GM13976 (cell line): ENCODE results near the gene CCDC34.
"Not testable (repeated sequence)": the region's sequence is repeated elsewhere in the genome, so short reads cannot be mapped to it uniquely, and the experiment has no call there.

ENCODE experiments used
- DNase-seq: peaks from one replicate; pipeline ENCODE4 v3.0.0; 2012; ENCODE audit warnings: low spot score
- CTCF ChIP-seq: IDR thresholded peaks from 2 replicates; pipeline ENCODE4 v1.5.1; 2012; ENCODE audit warnings: borderline replicate concordance, mild to moderate bottlenecking; ENCODE audit not compliant: insufficient read depth; ENCODE audit errors: extremely low read depth, missing control alignments, control extremely low read depth
- in situ Hi-C: fragments of 300-500 bp; cut with MboI; formaldehyde crosslinking; loops from one replicate; pipeline ENCODE4 v1.12.0; 2022; ENCODE audit warnings: low sequenced_read_pairs, mixed read lengths, inconsistent platforms; ENCODE audit not compliant: unreplicated experiment

CCDC34 gene

DNA sequence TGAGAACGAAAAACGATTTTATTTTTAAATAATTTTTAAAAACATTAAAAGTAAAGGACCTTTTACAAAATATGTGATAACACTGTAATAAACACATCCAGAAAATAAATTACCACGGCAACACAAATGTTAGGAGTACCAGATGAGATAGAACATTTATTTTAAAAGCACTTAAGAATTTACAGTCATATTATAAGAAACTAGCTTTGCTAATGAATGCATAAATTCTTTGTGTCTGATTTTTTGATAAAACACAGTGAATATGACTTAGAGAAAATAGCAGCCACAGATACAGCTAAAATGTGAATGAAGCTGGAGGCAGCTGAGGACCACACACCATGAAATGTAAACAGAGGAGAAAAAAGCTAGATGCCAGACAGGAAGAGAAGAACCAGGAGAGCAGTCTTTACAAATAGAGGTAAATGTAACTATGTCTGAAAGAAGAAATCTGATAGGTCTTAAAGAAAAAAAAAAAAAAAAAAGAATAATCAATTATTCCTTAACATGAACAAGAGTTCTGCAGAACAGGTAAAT is 14.6 kb downstream of the CCDC34 start:
- in situ Hi-C loops, result no loop called here
- no peak for TF ChIP-seq CTCF
- no peak for DNase-seq

DNA sequence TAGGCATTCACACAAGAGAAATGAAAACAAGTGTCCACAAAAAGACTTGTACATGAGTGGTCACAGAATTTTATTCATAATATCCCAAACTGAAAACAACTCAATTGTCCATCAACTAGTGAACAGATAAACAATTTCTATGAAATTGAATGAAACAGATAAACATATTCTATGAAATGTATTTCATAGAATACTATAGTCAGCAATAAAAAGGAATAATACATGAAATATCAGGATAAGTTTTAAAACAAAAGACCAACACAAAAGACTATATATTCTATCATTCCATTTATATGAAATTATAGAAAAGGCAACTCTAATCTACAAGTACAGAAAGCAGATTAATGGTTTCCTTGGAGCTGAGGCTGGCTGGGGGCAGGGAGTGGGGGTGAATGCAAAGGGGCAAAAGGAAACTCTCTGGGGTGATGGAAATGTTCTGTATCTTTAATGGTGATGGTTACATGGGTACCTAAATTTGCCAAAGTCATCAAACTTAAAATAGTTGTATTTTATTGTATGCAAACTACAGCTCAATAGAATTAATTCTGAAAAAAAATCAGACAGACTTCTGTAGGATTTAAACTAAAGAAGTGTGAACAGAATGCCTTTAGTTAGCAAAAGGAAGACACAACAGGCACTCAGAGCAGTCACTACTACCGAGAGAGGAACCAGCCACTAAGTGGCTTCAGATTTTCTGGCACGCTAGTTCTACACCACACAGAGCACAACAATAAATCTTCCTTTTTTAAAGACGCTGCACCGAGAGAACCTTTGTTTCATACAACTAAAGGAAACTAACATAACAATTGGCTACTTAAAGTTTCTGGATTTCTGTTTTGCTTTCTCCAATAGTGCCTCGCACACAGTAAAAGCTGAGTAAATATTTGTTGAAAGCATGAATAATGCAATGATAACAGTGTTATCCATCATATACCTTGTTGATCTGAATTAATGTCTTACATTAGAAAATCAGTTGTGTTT is 15.4 kb downstream of the CCDC34 start:
- no peak for TF ChIP-seq CTCF
- DNase-seq, result no peak

GRCh38 chr11:27339941-27340340 is 23.1 kb downstream of the CCDC34 start:
- no peak for TF ChIP-seq CTCF
- no peak for DNase-seq
- in situ Hi-C loops, result no loop called here

More for the DNA sequence above, 15.4 kb downstream of the CCDC34 start:
- in situ Hi-C loops, result no loop called here

- in situ Hi-C loops, DNase-seq: not testable (repeated sequence)
Measured at GRCh38 chr11:27334764-27335163, 28.3 kb downstream of the CCDC34 start.

- no peak for TF ChIP-seq CTCF
- DNase-seq, result no peak
- in situ Hi-C loops, result no loop called here
Measured at GRCh38 chr11:27331981-27332380, 31.0 kb downstream of the CCDC34 start.

- no peak for DNase-seq
- in situ Hi-C loops, result no loop called here
- no peak for TF ChIP-seq CTCF
Measured at GRCh38 chr11:27330633-27331270, 32.3 kb downstream of the CCDC34 start.
